Activated CD8-positive, alpha-beta T cell treated with anti-CD3 and anti-CD28 coated beads, Interleukin-2, amount 10 ng/mL, durations not matched to agents 7 days and 5 days (primary cell): Measurements from ENCODE around the gene AGXT2. TPM values are rescaled to one million over a fixed set of nuclear protein-coding genes. Genes with fewer than 3 reads are reported as not detected.

Experiments used
- ATAC-seq: fragments of 150-1000 bp; cut with Tn5 transposase; one replicate; pipeline ENCODE4 v1.10.0; 2021; ENCODE audit warnings: moderate library complexity
- CTCF ChIA-PET: fragments of 350-600 bp; sonication (Branson Sonifier 250); formaldehyde crosslinking; loops from one replicate; lab custom pipeline; 2021; ENCODE audit warnings: antibody characterized with exemption; lab: Charles Lee
- POLR2A ChIA-PET: fragments of 350-600 bp; sonication (Branson Sonifier 250); formaldehyde crosslinking; loops from one replicate; lab custom pipeline; 2021; ENCODE audit warnings: antibody characterized with exemption; lab: Charles Lee
- DNase-seq: peaks from one replicate; pipeline ENCODE4 v3.0.0-alpha.2; 2020
- H3K27ac Mint-ChIP-seq: one replicate; pipeline ENCODE4 v1.8.0; 2021; ENCODE audit warnings: mild to moderate bottlenecking, mixed read lengths
- H3K27me3 Mint-ChIP-seq: one replicate; pipeline ENCODE4 v1.8.0; 2021; ENCODE audit warnings: low read depth, mixed read lengths
- H3K36me3 Mint-ChIP-seq: one replicate; pipeline ENCODE4 v1.8.0; 2021; ENCODE audit warnings: low read depth, mixed read lengths
- H3K4me1 Mint-ChIP-seq: one replicate; pipeline ENCODE4 v1.8.0; 2021; ENCODE audit warnings: low read depth, mixed read lengths
- H3K4me3 Mint-ChIP-seq: one replicate; pipeline ENCODE4 v1.8.0; 2021; ENCODE audit warnings: mild to moderate bottlenecking, mixed read lengths
- H3K9me3 Mint-ChIP-seq: one replicate; pipeline ENCODE4 v1.8.0; 2022; ENCODE audit warnings: mixed read lengths; ENCODE audit not compliant: insufficient read depth
- total RNA-seq, 2 experiments: library from RNA; stranded (reverse); gene quantifications; one replicate each; pipeline ENCODE4 v1.2.3, GENCODE V29; 2021

AGXT2 gene
- total RNA-seq, 2 experiments from 2014 or later = not detected

DNA sequence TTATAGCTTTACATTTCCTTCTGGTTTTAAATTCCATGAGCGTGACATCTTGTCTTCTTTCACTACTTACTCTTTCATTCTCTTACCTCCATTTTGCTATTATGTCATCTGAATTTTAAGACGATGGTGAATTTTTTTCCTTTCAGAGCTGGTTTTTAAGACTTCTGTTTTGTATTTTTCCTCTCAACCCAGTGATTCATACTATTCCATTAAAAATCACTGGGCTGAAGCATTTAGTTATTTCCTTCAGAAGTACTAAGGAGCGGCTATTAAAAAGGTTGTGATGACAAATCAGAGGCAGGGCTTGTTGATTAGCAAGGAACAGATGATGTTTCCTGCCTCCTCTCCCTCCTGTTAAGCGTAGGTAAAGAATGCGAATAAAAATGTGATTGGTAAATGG is 16.5 kb downstream of the AGXT2 start:
- no peak overlapping the region for H3K27ac Mint-ChIP-seq
- ChIA-PET CTCF (interaction anchor here (1.1 to 1.2 kb wide), 2 partner anchors 11 to 81 kb away, joined by 3 read pairs; no protein-coding TSS in a partner anchor), POLR2A (no interaction called here)
- H3K27me3 Mint-ChIP-seq = peaks cover 6% of the 10 kb centered on the region
- DNase-seq (no peak), ATAC-seq (no peak)
- no peak overlapping the region for H3K4me3 Mint-ChIP-seq
- no peaks in the 10 kb centered on the region for H3K9me3 Mint-ChIP-seq
- no peaks in the 10 kb centered on the region for H3K4me1 Mint-ChIP-seq
- no peaks in the 10 kb centered on the region for H3K36me3 Mint-ChIP-seq

DNA sequence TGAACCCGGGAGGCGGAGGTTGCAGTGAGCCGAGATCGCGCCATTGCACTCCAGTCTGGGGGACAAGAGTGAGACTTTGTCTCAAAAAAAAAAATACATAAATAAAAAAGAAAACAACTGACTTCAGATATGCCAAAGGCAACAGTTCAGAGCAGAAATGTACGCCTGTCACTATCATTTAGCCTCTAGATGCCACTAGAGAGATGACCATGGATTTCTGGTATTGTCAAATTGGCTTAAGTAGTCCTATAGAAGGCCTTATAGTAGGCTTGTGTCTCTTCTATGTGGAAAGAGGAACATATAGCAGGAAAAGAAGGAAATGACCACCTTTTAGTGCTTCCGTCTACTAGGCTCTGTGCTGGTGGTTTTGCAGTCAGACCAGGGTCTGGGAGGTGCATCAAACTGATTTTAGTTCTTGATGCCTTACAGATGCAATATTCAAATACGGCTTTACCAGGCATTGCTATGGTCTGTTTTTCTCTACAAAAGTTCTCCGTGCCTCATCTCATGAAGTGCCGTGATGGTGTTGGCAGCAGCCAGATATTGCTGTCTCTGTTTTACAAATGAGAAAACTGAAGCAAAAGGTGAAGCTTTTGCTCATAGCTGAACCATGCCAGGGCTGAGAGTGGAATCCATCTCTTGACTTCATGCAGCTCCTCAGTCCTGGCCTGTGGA is 17.2 kb downstream of the AGXT2 start:
- Mint-ChIP-seq H3K27me3 (peaks cover 6% of the 10 kb centered on the region), H3K9me3 (no peaks in the 10 kb centered on the region), H3K27ac (no peak overlapping the region), H3K36me3 (no peaks in the 10 kb centered on the region), H3K4me1 (no peaks in the 10 kb centered on the region), H3K4me3 (no peak overlapping the region)
- ChIA-PET CTCF (interaction anchor here (1.1 to 1.2 kb wide), 2 partner anchors 11 to 80 kb away, joined by 3 read pairs; no protein-coding TSS in a partner anchor), POLR2A (no interaction called here)
- ATAC-seq (no peak), DNase-seq (no peak)

DNA sequence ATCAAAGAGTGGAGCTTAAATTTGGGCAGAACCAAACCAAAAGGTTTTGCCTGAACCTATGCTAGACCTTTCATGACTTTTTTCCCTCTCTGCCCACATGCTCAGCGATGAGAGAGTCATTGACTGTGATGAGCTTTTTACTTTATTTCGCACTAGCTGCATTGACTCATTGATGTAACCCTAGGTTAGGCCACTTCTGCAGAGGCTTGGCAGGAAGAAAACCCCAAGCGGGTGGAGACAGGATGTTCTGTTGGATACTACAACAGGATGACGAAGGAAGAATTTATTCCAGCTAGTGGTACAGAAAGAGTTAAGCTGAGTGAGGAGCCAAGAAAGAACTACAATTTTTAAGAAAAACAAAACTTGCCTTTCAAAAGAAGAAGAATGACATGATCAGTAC is 18.4 kb downstream of the AGXT2 start:
- POLR2A ChIA-PET = no interaction called here
- Mint-ChIP-seq H3K4me3 (no peak overlapping the region), H3K27me3 (peaks cover 5% of the 10 kb centered on the region), H3K27ac (no peak overlapping the region), H3K4me1 (no peaks in the 10 kb centered on the region), H3K36me3 (no peaks in the 10 kb centered on the region), H3K9me3 (no peaks in the 10 kb centered on the region)
- CTCF ChIA-PET = no interaction called here
- DNase-seq (no peak), ATAC-seq (no peak)

DNA sequence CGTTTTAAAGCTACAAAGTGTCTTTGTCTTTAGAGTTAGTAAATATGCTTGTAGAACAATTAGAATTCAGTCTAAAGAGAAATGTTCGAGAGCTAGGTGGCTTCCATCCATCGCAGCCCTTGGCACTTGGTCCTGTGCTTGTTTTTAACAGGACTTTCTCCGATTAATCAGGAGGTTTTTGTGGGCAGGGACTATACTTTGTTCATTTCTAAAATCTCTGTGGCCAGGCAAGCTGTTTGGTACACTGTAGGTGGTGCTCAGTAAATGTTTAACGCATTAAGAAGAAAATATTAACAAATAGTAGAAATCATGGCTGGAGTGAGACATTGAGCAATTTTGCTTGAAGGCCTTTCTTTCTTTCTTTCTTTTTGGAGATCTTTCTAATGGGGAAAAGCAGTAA is 20.8 kb downstream of the AGXT2 start:
- no peak overlapping the region for H3K27ac Mint-ChIP-seq
- no peak overlapping the region for H3K4me3 Mint-ChIP-seq
- no peak for ATAC-seq
- H3K9me3 Mint-ChIP-seq = no peaks in the 10 kb centered on the region
- no peaks in the 10 kb centered on the region for H3K4me1 Mint-ChIP-seq
- CTCF ChIA-PET = no interaction called here
- H3K27me3 Mint-ChIP-seq = peaks cover 5% of the 10 kb centered on the region
- POLR2A ChIA-PET = no interaction called here
- DNase-seq = no peak
- no peaks in the 10 kb centered on the region for H3K36me3 Mint-ChIP-seq

DNA sequence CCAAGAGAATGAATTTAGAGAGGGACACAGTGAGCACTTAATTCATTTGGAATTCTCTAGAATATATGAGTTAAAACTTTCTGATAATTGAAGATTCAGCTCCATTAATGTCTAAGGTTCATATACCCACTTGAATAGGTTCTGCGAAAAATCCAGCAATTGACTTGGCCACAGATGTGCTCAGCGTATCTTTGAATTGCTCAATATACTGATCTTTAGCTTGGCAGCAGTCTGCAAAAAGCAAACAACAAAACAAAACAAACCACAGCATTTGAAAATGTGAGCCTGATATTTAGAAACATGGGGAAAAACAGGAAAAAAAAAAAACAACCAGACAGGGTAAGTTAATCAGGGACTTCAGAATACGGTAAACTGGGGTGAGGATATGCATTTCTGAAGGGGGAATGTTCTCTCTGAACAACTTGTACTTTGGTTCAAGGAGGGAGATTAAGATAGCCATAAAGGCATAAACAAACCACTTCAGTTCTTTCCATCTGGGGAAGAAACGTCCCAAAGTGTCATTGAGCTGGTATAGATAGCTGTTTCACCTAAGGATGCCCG is 21.4 kb downstream of the AGXT2 start:
- ATAC-seq (no peak), DNase-seq (no peak)
- H3K27ac Mint-ChIP-seq = no peak overlapping the region
- ChIA-PET CTCF (no interaction called here), POLR2A (no interaction called here)
- H3K4me3 Mint-ChIP-seq = no peak overlapping the region
- peaks cover 5% of the 10 kb centered on the region for H3K27me3 Mint-ChIP-seq
- no peaks in the 10 kb centered on the region for H3K9me3 Mint-ChIP-seq
- no peaks in the 10 kb centered on the region for H3K4me1 Mint-ChIP-seq
- H3K36me3 Mint-ChIP-seq = no peaks in the 10 kb centered on the region

DNA sequence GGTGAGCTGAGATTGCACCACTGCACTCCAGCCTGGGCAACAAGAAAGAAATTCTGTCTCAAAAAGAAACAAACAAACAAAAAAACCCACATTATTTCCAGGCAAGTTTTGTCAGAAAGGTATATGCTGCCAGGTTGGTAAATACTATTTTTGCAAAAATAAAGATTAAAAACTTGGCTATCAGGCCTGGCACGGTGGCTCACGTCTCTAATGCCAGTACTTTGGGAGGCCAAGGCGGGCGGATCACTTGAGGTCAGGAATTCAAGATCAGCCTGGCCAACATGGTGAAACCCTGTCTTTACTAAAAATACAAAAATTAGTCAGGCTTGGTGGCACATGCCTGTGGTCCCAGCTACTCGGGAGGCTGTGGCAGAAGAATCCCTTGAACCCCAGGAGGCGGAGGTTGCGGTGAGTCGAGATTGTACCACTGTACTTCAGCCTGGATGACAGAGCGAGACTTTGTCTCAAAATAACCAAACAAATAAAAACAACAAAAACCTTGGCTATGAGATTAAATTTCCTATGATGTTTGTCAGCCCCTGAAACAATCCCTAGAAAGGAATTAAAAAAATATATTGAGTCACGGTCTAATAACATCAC is 22.7 kb downstream of the AGXT2 start:
- POLR2A ChIA-PET = no interaction called here
- Mint-ChIP-seq H3K27me3 (peaks cover 5% of the 10 kb centered on the region), H3K4me3 (no peak overlapping the region), H3K27ac (no peak overlapping the region), H3K36me3 (no peaks in the 10 kb centered on the region), H3K9me3 (no peaks in the 10 kb centered on the region), H3K4me1 (no peaks in the 10 kb centered on the region)
- CTCF ChIA-PET = no interaction called here
- ATAC-seq = no peak
- DNase-seq = no peak

DNA sequence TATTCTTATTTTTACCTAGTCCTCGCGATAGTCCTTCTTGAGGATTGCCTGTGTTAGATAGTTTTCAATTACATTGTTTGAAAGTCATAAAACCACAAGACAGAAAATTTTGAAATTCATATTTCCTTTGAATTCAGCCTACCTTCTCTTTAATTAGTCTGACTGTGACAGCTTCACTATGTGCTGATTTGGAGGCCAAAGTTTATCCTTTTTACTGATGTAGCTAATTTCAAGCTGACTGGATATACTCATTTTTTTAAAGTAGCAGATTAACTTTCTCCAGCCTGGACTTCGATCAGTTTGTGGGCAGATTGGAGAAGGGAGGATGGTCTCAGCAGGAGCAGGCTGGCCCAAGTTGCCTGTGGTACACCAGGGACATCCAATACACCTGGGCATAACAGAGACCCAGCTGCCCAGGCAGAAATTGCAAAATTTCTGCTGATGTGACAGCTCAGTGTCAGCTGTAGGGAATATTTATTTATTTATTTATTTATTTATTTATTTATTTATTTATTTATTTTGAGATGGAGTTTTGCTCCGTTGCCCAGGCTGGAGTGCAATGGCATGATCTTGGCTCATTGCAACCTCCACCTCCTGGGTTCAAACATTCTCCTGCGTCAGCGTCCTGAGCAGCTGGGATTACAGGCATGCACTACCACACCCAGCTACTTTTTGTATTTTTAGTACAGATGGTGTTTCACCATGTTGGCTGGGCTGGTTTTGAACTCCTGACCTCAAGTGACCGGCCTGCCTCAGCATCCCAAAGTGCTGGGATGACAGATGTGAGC is 24.2 kb downstream of the AGXT2 start:
- H3K4me3 Mint-ChIP-seq = no peak overlapping the region
- CTCF ChIA-PET = interaction anchor here (1.7 kb wide), 1 partner anchor 20 kb away, joined by 6 read pairs; no protein-coding TSS in a partner anchor
- DNase-seq = no peak
- peaks cover 2% of the 10 kb centered on the region for H3K27me3 Mint-ChIP-seq
- POLR2A ChIA-PET = no interaction called here
- no peaks in the 10 kb centered on the region for H3K36me3 Mint-ChIP-seq
- H3K27ac Mint-ChIP-seq = no peak overlapping the region
- no peak for ATAC-seq
- no peaks in the 10 kb centered on the region for H3K9me3 Mint-ChIP-seq
- H3K4me1 Mint-ChIP-seq = no peaks in the 10 kb centered on the region

DNA sequence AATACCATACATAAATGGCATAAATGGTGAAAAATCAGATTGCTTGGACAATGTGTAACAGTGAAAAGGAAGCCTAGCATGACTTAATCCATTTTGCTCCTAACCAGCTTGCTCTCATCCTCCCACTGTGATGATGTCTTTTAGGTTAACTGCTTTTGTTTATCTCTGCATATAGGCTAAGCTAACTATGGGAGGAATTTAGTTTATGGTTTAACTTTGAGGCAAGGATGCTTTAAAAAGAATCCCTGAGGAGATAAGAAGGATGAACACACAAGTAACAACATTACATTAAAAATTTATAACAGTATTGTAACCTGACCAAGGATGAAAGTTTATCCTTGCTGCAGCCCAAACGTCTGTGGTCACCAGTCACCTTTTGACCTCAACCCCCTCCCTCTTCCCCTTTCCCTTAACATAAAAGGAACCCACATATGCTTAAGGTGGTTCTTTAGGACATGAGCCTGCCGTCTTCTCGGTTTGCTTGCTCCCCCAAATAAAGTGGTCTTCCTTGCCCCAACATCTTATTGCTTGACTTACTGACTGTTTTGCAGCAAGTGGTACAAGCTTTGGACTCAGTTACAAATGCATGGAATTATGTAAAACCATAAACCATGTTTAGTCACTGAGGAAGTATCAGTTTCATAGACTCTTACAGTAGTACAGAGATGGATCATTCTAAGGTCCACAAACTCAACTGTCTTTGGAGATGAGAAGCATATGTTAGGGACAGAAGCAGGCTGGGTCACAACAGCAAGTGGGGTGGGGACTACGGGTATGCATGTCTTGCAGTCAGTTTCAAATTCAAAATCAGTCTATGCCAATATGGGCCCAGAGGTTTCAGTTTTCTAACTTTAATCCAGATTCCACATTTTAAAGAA is 31.3 kb downstream of the AGXT2 start:
- ChIA-PET CTCF (no interaction called here), POLR2A (no interaction called here)
- Mint-ChIP-seq H3K4me3 (no peak overlapping the region), H3K36me3 (no peaks in the 10 kb centered on the region), H3K27me3 (no peaks in the 10 kb centered on the region), H3K4me1 (no peaks in the 10 kb centered on the region), H3K27ac (no peak overlapping the region), H3K9me3 (no peaks in the 10 kb centered on the region)
- ATAC-seq (no peak), DNase-seq (no peak)

DNA sequence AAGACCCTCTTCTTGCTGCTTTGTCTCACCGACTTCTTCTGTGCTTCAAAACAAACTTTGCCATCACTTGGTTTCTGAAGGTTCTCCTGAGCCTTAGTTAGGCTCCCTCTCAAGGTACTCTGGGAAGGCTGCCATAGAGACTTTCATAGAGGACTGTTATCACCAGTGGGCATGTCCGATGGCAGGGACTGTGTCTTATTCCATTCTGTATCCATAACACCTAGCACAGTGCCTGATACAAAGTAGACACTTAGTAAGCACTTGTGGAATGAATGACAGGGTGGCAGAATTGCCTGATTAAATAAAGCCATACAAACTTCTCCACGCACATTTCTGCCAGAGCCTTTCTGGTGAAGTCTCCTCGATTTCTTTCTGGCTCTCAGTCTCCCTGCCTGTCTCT is 32.7 kb downstream of the AGXT2 start:
- Mint-ChIP-seq H3K27ac (no peak overlapping the region), H3K36me3 (no peaks in the 10 kb centered on the region), H3K9me3 (no peaks in the 10 kb centered on the region), H3K27me3 (no peaks in the 10 kb centered on the region), H3K4me1 (no peaks in the 10 kb centered on the region), H3K4me3 (no peak overlapping the region)
- DNase-seq = no peak
- ChIA-PET POLR2A (no interaction called here), CTCF (no interaction called here)
- no peak for ATAC-seq

DNA sequence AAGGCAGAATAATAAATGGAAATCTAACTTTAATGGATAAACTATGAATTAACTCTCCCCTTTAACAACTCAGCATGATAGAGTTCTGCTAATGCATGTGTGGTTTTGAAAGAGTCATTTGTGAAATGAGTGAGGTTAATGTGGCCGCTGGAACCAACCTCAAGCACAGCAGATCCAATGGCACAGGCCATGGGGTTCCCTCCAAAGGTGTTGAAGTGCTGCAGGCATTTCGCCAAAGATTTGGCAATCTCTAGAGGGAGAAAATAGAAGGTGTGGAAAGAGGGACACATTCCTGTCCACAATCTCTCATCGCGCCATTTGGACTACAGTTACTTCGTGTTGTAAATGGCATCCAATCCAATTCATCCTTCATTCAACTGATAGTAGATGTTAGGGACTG is 35.0 kb downstream of the AGXT2 start:
- peaks cover 3% of the 10 kb centered on the region for H3K27me3 Mint-ChIP-seq
- no peaks in the 10 kb centered on the region for H3K36me3 Mint-ChIP-seq
- H3K9me3 Mint-ChIP-seq = no peaks in the 10 kb centered on the region
- no peaks in the 10 kb centered on the region for H3K4me1 Mint-ChIP-seq
- ATAC-seq = no peak
- ChIA-PET CTCF (no interaction called here), POLR2A (no interaction called here)
- H3K27ac Mint-ChIP-seq = no peak overlapping the region
- no peak overlapping the region for H3K4me3 Mint-ChIP-seq
- no peak for DNase-seq

DNA sequence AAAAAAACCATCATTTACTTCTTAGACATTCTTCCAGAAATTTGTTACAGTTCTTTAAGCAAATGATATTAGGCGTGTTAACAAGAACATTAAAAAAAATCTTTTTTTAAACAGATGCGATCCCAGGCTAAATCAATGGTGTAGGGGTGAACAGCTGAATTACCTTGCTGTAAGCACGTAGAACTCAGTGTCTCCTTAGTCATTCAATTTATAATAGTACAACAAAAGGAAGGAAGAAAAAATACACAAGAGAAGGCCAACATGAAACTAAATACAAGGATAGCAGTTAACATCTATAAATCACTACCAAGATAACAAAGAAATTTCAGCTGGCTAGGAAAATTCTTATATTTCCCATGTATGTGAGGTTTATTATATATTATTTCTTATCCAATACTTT is 35.4 kb downstream of the AGXT2 start:
- no peaks in the 10 kb centered on the region for H3K36me3 Mint-ChIP-seq
- no peaks in the 10 kb centered on the region for H3K4me1 Mint-ChIP-seq
- ATAC-seq (no peak), DNase-seq (no peak)
- no peaks in the 10 kb centered on the region for H3K9me3 Mint-ChIP-seq
- CTCF ChIA-PET = no interaction called here
- no peak overlapping the region for H3K27ac Mint-ChIP-seq
- POLR2A ChIA-PET = no interaction called here
- H3K27me3 Mint-ChIP-seq = peaks cover 3% of the 10 kb centered on the region
- no peak overlapping the region for H3K4me3 Mint-ChIP-seq
